ENCODE results near the gene SERPINB5.
"Not testable (repeated sequence)": the region's sequence is repeated elsewhere in the genome, so short reads cannot be mapped to it uniquely, and the experiment has no call there.

The SERPINB5 gene

GRCh38 chr18:63476668-63477067 lies at the start of gene SERPINB5:
Gene SERPINB5, plus strand, starts transcription at chr18:63476958. Its CDS starts 7,471 bp downstream, at chr18:63484429.
- DNase-seq (ENCODE audit: low read depth): no peak

GRCh38 chr18:63427558-63427957 lies 49.2 kb upstream of the SERPINB5 start:
- no peak for DNase-seq (ENCODE audit: low read depth)

- DNase-seq (ENCODE audit: low read depth): no peak
Observed at GRCh38 chr18:63430526-63430925, 46.2 kb upstream of the SERPINB5 start.

GRCh38 chr18:63431180-63431579 lies 45.6 kb upstream of the SERPINB5 start:
- no peak for DNase-seq (ENCODE audit: low read depth)

DNA sequence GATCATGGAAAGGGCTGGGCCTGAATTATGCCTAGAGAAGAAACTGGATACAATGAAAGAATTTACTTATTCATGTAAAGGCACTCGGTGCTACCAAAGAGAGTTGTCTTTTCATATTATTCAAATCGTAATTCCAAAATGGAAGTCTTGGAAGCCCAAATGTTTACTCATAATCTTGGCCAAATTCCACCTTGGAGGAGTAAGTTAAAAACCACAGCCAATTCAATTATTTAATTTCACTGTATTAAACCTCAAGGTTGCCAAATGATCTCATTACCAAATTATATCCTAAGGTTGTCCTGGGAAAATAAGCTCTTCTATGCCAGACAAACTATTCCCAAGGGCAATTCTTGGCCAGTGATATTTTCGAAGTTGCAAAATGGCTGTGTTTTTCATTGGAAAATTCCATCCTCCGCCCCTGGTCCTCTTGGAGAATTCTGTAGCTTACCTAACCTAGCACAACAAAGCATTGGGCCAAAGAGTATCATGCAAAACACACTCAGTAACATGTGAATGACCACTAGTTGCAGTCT lies 43.4 kb upstream of the SERPINB5 start:
- no peak for DNase-seq (ENCODE audit: low read depth)

- no peak for DNase-seq (ENCODE audit: low read depth)
Observed at GRCh38 chr18:63438181-63438580, 38.6 kb upstream of the SERPINB5 start.

DNA sequence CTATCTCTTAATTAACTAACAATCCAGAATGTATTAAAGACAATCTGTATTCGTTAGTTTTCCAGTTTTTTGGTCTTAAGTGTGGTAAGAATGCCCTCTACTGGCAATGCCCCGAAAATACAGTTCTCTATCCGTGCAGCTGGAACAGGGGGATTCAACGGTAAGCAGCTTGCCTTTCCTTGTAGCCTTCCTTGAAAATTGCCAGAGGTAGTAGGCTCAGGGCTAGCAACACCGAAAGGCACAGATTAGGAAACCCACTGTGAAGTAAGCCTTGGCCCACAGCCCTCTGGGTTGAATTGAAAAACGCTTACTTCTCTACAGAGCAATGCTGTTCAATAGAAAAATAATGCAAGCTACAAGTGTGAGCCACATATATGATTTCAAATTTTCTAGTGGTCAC lies 37.4 kb upstream of the SERPINB5 start:
- DNase-seq (ENCODE audit: low read depth): peak; percentile 38

DNA sequence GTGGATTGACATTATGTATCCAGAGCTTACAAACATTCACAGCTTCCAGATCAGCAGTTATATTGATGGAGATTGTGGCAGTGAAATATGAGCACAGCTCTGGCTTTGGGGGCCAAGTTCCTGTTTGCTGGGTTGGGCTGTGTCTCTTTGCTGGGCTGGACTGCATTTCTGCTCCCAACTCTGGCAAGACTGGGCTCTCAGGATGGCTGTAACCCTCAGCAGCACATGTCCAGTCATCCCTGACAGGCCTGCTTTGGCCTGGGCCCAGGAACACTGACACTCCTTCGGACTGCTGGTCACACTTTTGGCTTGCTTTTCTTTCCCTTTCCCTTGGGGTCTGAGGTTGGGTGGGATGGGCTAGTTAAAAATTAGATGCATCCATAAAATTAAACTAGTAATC lies 36.5 kb upstream of the SERPINB5 start:
- no peak for DNase-seq (ENCODE audit: low read depth)

- DNase-seq (ENCODE audit: low read depth): no peak
Observed at GRCh38 chr18:63440881-63441280, 35.9 kb upstream of the SERPINB5 start.

DNA sequence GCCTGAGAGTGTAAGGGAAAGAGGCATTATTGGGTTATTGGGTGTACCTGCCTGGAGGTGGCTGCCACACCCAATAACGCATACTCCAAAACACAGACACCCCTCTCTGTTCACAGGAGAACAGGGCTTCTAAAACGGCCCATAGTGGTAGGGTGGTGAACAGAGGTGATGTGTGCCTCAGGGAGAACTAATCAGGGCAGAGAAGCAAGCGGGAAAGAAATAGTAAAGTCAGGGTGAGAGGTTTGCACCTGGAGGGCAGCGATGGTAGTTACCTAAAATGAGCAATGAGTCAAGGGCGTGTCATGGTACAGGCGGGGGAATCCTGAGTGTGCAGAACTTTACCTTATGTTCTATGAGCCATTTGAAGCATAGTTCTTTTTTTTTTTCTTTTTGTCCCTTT lies 32.9 kb upstream of the SERPINB5 start:
- DNase-seq (ENCODE audit: low read depth): no peak

GRCh38 chr18:63444580-63444979 lies 32.2 kb upstream of the SERPINB5 start:
- DNase-seq (ENCODE audit: low read depth): no peak

- DNase-seq (ENCODE audit: low read depth): no peak
Observed at GRCh38 chr18:63445037-63445436, 31.7 kb upstream of the SERPINB5 start.

- DNase-seq (ENCODE audit: low read depth): no peak
Observed at GRCh38 chr18:63446266-63446665, 30.5 kb upstream of the SERPINB5 start.

- DNase-seq (ENCODE audit: low read depth): no peak
Observed at GRCh38 chr18:63447066-63447465, 29.7 kb upstream of the SERPINB5 start.

GRCh38 chr18:63449426-63449825 lies 27.3 kb upstream of the SERPINB5 start:
- no peak for DNase-seq (ENCODE audit: low read depth)

DNA sequence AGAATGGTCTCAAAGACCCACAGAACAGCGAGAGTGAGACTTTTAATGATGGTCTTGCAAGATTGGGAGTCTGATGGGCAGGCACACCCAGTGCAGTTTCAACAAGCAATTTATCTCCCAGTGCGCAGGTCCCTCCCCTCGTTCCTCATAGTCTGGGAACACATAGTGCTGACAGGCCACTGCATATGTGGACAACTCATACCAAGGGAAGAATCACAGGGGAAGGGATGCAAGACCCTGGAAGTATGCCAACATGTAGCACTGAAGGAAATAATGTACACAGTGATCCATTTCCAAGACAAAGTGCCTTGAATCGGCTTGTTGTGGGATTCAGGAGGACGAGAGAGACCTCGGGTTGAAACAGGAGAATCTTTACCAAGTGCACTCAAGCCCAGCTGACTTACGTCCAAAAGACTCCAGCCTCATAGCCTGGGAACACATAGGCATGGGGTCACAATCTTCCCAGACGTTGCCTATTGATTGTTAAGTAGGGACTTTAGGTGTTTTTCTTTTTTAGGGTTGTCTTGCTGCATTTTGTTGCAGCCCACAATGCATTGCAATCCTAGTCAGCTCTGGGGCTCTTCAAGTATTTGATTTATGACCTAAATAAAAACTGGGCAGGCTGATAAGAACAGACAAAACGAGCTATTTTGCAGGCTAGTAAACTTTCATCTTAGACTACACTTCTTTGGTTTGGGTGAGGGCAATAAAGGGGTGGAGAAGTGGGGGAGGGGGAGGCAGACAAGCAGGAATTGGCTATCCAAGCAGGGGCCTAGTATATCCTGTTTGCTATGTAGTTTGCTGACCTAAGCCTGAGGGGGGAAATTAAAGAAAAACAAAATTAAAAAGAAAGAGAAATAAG lies 24.7 kb upstream of the SERPINB5 start:
- no peak for DNase-seq (ENCODE audit: low read depth)

- not testable (repeated sequence) for DNase-seq (ENCODE audit: low read depth)
Observed at GRCh38 chr18:63452751-63453150, 24.0 kb upstream of the SERPINB5 start.

DNA sequence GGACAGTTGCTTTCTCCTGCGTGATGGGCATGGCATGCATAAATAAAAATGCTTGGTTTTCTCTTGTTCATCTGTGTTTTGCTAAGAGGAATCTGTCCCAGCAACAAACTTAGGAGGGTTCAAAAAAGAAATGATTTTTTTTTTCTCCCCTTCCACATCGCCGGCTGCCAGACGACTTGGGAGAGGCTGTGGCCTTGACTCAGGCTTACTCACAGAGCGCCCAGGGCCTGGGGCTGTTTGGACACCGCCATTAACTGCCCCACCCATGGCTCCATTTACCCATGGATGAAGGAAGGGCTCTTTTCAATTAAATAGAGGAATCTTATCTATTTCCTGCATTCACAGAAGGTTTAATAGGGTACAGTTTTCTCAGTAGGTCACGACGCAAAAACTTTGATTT lies 22.3 kb upstream of the SERPINB5 start:
- no peak for DNase-seq (ENCODE audit: low read depth)

- no peak for DNase-seq (ENCODE audit: low read depth)
Observed at GRCh38 chr18:63457977-63458376, 18.8 kb upstream of the SERPINB5 start.

DNA sequence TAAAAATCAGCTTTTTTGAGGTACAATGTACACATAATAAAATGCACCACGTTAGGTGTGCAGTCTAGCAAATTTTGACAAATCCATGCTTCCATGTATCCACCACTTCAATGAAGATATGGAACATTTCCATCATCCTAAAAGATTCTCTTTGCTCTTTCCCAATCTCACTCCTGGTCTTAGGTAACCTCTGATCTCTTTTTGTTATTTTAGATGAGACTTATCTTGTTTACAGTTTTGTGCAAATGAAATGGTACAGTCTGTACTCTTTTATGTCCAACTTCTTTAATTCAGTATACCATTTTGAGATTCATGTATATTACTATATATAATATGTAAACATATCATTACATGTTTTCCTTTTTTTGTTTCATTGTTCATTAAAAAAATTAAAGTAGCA lies 16.3 kb upstream of the SERPINB5 start:
- DNase-seq (ENCODE audit: low read depth): no peak

DNA sequence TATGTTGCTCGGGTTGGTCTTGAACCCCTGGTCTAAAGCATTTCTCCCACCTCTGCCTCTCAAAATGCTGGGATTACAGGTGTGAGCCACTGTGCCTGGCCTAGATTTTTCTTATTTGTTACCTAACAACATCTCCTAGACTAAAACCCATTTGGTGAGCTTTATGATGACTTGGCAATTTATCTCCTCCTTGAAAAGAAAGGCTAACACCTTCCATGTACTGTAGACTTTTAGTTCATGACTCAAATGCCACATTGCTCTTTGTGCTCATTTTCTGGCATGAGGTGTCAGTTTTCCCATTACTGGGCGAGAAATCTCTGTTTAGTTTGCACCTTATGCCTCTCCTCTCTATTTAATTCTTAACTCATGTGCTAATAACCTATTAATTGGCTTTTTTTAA lies 12.3 kb upstream of the SERPINB5 start:
- DNase-seq (ENCODE audit: low read depth): no peak

- no peak for DNase-seq (ENCODE audit: low read depth)
Observed at GRCh38 chr18:63465059-63465458, 11.7 kb upstream of the SERPINB5 start.

DNA sequence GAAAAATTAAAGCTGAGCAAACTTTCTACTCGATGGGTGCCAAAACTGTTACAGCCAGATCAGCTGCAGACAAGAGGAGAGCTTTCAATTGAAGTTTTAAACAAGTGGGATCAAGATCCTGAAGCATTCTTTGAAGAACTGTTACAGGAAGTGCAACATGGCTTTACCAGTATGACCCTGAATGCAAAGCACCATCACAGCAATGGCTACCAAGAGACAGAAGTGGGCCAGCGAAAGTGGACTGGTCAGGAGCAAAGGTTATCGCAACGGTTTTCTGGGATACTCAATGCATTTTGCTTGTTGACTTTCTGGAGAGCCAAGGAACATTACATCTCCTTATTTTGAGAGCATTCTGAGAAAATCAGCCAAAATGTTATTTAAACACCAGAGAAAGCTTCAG lies 9.1 kb upstream of the SERPINB5 start:
- no peak for DNase-seq (ENCODE audit: low read depth)

DNA sequence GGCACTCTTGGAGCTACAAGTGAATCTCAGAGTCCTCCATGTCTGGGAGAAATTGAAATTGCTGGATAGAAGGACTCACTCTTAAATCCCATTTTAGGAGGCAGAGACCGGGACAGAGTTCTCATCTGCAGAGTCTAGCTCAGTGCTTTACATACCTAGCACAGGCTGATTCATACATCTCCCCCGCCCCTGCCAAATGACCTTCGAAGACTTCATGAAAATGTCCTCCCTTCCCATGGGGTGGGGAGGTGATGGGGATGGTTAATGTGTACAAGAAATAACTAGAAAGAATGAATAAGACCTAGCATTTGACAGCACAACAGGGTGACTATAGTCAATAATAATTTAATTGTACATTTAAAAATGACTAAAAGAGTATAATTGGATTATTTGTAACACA lies 8.2 kb upstream of the SERPINB5 start:
- DNase-seq (ENCODE audit: low read depth): no peak

Measured in activated T-cell treated with anti-CD3 and anti-CD28 coated beads for 24 hours (primary cell).